Glomerular visceral epithelial cell (primary cell): ENCODE results near the gene CTCF.

Source experiments
- DNase-seq: peaks from one replicate; pipeline ENCODE4 v3.0.0-alpha.2; 2016; ENCODE audit errors: extremely low spot score

CTCF gene

DNA sequence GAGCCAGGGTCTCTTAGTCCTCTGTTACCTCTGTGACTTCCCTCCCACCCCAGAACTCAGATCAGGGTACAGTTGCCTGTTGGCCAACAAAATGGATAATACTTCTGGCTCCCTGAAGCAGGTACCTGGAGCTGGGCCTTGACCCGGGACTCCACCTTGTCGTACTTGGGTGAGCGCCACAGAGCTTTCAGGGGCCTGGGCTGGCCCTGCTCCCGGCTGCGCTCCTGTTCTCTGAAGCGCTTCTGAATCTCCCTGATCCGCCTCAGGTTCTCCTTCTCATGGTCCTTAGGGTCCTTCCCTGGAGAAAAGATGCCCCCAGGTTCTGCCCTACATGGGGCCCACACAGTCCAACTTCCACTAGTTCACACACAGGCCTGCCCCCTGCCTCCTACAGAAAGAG lies 102.5 kb downstream of the CTCF start:
- no peak for DNase-seq

DNA sequence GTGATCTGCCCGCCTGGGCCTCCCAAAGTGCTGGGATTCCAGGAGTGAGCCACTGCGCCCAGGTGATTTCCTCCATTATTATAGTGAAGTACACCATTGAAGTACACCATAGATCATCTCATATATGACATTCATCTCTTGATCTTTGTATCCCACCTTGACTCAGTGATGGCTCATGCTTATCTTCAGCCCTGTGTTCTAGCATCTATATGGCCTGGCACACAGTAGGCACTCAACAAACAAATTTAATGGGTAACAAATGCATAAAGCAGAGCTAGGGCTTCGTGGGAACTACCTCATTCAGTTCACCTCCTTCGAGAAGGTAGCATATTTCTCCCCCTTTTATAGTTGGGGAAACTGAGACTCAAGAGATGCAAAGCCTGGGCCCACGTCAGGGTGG lies 103.3 kb downstream of the CTCF start:
- no peak for DNase-seq

DNA sequence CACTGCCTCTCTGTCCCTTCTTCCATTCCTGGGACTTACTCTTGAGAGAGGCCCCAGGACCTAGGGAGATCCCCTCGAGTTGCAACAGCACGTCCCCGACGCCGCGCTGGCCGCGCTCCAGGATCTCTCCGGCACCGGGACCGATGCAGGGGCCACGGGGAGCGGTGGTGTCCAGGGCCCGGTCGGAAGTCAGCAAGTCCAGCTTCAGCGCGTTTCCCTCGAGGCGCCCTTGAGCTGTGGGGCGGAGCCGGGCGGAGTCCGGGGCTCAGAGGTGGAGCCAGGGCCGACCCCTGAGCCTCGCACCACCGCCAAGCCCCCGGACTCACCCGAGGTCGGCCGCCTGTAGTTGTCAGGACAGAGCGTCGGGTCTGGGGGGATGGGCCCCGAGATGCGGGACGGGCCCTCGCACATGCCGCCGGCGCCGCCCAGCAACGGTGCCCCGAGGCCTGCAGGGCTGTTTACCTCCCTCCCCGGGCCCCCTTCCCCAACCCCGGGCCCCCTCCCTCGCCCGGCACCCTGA lies 103.8 kb downstream of the CTCF start:
- DNase-seq = no peak

- peak; percentile 53 for DNase-seq
These were observed 104.5 kb downstream of the CTCF start, which contains the start of the genes C16orf86 and ENKD1 for GRCh38 chr16:67666559-67667452. Gene C16orf86, plus strand, starts transcription at chr16:67666814. Its CDS starts 157 bp downstream, at chr16:67666971. Gene ENKD1, minus strand, starts transcription at chr16:67666750. Its CDS starts 308 bp downstream, at chr16:67666442.

- DNase-seq = no peak
These were observed 105.1 kb downstream of the CTCF start for GRCh38 chr16:67667453-67667816.

- peak; percentile 91 for DNase-seq
These were observed 105.6 kb downstream of the CTCF start for GRCh38 chr16:67667817-67668494.

GRCh38 chr16:67668495-67669157 lies 106.3 kb downstream of the CTCF start:
- DNase-seq = no peak

DNA sequence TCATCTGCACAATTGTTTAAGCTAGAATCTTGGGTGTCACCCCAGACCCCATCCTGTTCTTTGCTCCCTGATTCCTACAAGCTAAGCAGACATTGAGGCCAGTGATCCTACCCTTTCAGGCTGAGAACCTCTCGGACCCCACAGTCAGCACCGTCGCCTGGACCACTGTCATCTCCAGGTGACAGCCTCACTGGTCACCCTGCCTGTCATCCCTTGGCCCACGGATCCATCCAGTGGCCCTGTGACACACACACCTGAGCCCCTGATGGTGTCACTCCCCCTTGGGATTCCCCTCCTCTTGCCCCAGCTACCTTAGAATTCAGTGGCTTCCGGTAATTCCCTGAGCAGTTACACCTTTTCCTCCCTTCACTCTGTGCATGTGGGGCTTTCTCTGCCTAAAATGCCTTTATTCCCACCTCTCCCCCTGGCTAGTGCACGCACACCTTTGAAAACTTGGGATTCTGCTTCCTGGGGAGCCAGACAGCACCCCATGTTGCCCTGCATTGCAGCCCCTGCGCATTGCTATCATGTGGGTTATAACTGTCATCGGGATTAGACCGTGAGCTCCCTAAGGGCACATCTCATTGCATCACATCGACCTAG lies 107.3 kb downstream of the CTCF start:
- DNase-seq = no peak

DNA sequence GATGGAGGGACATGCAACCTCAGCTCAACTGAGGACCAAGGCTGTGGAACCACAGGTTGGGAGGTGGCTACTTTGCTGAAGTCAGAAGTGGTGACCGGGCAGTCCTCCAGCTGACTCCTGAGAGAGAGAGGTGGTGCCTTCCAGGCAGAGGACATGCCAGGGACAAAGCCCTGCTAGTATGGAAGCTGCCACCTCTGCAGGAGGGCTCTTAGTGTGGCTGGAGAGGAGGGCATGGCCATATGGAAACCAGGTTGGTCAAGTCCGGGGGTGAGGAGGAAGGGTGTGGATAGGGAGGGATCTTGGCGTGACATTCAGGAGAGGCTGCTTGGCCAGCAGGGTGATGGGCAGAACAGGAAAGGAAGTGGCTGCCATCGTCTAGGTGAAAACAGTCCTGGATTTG lies 110.0 kb downstream of the CTCF start:
- DNase-seq = no peak

- peak; percentile 74 for DNase-seq
These were observed 110.7 kb downstream of the CTCF start for GRCh38 chr16:67672739-67673662.

DNA sequence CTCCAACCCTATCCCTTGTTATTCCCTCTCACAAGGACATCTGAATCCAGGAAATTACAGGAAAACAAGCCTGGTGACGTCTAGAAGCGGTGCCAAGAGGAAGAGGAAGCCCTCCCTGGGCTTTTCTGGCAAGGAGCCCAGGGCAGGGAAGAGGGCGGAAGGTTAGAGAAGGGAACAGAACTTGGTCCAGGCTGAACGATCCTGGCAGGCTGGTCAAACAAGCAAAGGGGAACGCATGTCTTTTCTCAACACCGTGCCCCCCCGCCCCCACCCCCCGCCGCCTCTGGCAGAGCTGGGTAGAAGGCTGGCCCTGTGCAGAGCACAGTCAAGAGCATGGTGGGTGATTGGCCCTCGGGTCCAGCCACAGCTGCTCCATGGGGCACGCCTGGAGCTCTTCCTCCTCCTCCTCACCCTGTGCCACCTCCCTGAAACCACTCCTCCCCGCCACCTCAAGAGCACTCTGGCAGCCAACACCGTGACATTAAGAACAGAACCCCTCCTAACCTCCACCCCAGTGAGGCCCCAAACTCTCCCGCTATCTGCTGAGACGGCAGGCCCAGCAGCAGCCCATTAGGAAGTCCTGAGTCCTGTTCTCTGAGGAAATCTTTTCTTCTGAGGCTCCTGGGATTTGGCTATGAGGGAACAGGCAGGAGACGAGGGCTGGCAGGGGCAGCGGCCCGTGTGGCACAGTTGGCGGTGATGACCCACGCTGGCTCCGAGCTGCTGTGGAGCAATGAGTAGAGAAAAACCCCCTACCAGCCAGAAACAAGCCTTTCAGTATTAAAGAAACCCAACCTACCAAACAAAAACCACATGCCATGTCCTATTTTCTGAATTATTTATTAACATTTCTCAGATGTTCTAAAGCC lies 111.6 kb downstream of the CTCF start:
- no peak for DNase-seq

DNA sequence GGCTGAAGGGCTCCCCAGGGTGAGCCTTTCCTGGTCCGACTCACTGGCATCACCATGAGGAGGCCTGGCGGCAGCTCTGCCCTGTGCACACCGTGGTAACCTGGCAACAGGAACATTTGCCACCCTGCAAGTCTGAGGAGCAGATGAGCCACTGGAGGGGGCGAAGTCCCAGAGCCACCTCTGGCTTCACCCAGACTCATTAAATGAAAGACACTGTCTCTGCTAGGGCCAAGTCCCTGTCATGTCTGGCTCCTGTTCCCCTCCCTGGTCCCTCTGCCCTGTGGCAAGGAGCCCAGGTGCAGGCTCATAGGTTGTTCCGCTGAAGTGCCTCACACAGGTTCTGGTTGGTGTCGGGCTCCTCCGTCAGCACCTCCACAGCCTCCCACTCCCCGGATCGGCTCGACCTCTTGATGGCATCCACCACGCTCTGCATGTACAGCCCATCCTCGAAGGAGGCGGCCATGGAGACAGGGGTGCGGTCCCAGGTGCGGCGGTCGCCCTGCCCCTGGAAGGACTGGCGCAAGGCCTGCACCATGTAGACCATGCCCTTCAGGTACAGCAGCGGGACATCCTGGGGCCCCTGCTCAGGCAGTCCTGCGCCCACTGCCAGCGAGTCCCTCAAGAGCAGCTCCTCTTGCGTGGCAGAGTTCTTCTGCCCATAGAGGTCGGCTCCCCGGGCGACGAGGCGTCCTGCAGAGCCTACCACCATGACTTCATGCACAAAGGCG lies 112.7 kb downstream of the CTCF start:
- DNase-seq = no peak

- DNase-seq = no peak
These were observed 113.2 kb downstream of the CTCF start for GRCh38 chr16:67675579-67675935.

GRCh38 chr16:67675999-67676398 lies 113.7 kb downstream of the CTCF start:
- no peak for DNase-seq

- DNase-seq = no peak
These were observed 114.2 kb downstream of the CTCF start for GRCh38 chr16:67676516-67676915.

GRCh38 chr16:67676939-67677338 lies 114.6 kb downstream of the CTCF start:
- no peak for DNase-seq

DNA sequence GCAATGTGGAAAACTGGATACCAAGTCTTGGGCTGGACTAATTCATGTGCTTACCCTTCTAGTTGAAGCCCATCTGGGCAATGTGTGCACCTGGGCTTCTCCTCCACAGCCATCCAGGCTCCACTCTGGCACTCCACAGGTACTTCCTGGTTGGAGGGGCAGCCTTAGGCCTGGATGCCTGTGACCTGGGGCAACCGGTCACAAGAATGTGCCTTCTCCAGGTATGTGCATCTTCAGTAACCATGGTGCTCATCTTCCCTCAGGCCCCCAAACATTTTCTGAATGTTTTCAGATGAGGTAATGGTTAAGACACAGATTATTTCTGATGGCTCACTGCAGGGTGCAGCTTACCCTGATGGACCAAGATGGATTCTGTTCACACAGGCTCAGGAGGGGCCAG lies 115.4 kb downstream of the CTCF start:
- no peak for DNase-seq

DNA sequence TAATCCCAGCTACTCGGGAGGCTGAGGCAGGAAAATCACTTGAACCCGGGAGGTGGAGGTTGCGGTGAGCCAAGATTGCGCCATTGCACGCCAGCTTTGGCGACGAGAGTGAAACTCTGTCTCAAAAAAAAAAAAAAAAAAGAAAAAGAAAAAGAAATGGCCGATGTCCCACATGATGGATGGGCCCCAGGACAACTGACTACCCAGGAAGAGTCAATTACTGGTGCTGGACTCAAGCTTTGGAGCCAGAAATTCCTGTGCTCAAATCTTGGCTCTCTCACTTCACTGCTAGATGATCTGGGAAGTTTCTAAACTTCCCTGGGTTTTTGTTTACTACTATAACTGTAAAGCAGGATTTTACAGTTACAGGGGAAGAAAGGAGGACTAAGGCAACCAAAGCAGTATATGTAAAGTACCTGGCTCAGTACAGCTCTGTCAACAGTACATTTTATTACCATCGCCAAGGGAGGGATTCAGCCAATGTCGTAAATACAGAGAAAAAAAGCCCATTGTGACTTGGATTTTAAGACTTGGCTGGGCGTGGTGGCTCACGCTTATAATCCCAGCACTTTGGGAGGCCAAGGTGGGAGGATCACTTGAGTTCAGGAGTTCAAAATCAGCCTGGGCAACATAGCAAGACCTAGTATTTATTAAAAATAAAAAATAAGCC lies 116.2 kb downstream of the CTCF start:
- no peak for DNase-seq
